GM23338 (cell line): ENCODE results near the gene PERP. TPM values are rescaled to one million over a fixed set of nuclear protein-coding genes. Genes with fewer than 3 reads are reported as not detected.

ENCODE experiments used
- ATAC-seq: fragments of 200-7000 bp; cut with Tn5 transposase; 3 replicates; pipeline ENCODE4 v1.9.1; 2020
- DNase-seq: peaks from one replicate; pipeline ENCODE4 v3.0.0-alpha.2; 2015; ENCODE audit warnings: low spot score
- H2AFZ ChIP-seq: fragments of 200-600 bp; sonication (generic); 2 replicates; pipeline ENCODE4 v1.8.0; 2016; ENCODE audit warnings: antibody characterized with exemption, mild to moderate bottlenecking, moderate library complexity
- H3F3A ChIP-seq: fragments of 200-600 bp; sonication (generic); replicated peaks from 2 replicates; pipeline ENCODE4 v1.8.0; 2017; ENCODE audit warnings: antibody characterized with exemption, mixed run types, low read depth
- H3K27ac ChIP-seq: fragments of 200-600 bp; sonication (generic); 2 replicates; pipeline ENCODE4 v1.6.1; 2016; ENCODE audit warnings: low read depth
- H3K27me3 ChIP-seq: fragments of 200-600 bp; sonication (generic); 2 replicates; pipeline ENCODE4 v1.8.0; 2016; ENCODE audit warnings: mild to moderate bottlenecking, mixed run types, moderate library complexity; ENCODE audit not compliant: insufficient read depth
- H3K36me3 ChIP-seq: fragments of 200-600 bp; sonication (generic); 2 replicates; pipeline ENCODE4 v1.8.0; 2016; ENCODE audit warnings: mild to moderate bottlenecking; ENCODE audit not compliant: insufficient read depth
- H3K4me1 ChIP-seq: fragments of 200-600 bp; sonication (generic); 2 replicates; pipeline ENCODE4 v1.8.0; 2016; ENCODE audit warnings: mild to moderate bottlenecking, moderate library complexity; ENCODE audit not compliant: insufficient read depth
- H3K4me2 ChIP-seq: fragments of 200-600 bp; sonication (generic); 2 replicates; pipeline ENCODE4 v1.7.1; 2017; ENCODE audit warnings: mixed run types
- H3K4me3 ChIP-seq: fragments of 200-600 bp; sonication (generic); 2 replicates; pipeline ENCODE4 v1.6.1; 2016; ENCODE audit warnings: mixed run types
- H3K79me2 ChIP-seq: fragments of 200-600 bp; sonication (generic); replicated peaks from 2 replicates; pipeline ENCODE4 v1.8.0; 2017; ENCODE audit warnings: mild to moderate bottlenecking; ENCODE audit not compliant: insufficient read depth
- H3K9me2 ChIP-seq: fragments of 200-600 bp; sonication (generic); 2 replicates; pipeline ENCODE4 v1.8.0; 2017; ENCODE audit not compliant: insufficient read depth
- H4K20me1 ChIP-seq: fragments of 200-600 bp; sonication (generic); replicated peaks from 2 replicates; pipeline ENCODE4 v1.8.0; 2017; ENCODE audit warnings: mild to moderate bottlenecking; ENCODE audit not compliant: insufficient read depth
- H3K27ac Mint-ChIP-seq: 2 replicates; pipeline ENCODE4 v1.8.0; 2020; ENCODE audit warnings: inconsistent platforms, mild to moderate bottlenecking, moderate library complexity, mixed read lengths
- H3K27me3 Mint-ChIP-seq: 3 replicates; pipeline ENCODE4 v1.8.0; 2022; ENCODE audit warnings: low read depth, mild to moderate bottlenecking, moderate library complexity, mixed read lengths, inconsistent platforms; ENCODE audit not compliant: insufficient read depth, poor library complexity
- H3K36me3 Mint-ChIP-seq: 3 replicates; pipeline ENCODE4 v1.8.0; 2021; ENCODE audit warnings: low read depth, mild to moderate bottlenecking, inconsistent platforms, moderate library complexity, mixed read lengths
- H3K4me1 Mint-ChIP-seq: 3 replicates; pipeline ENCODE4 v1.8.0; 2020; ENCODE audit warnings: mild to moderate bottlenecking, inconsistent platforms, mixed read lengths
- H3K4me3 Mint-ChIP-seq: 3 replicates; pipeline ENCODE4 v1.8.0; 2021; ENCODE audit warnings: moderate library complexity, mild to moderate bottlenecking, inconsistent platforms, mixed read lengths
- H3K9me3 Mint-ChIP-seq: 3 replicates; pipeline ENCODE4 v1.8.0; 2020; ENCODE audit warnings: moderate library complexity, mild to moderate bottlenecking, inconsistent platforms, mixed read lengths
- CREB1 ChIP-seq: fragments of 250-450 bp; sonication (Bioruptor Pico); IDR thresholded peaks from 2 replicates; pipeline ENCODE4 v1.5.0; 2020; ENCODE audit warnings: low read depth, mild to moderate bottlenecking, moderate library complexity
- CTCF ChIP-seq, 2 experiments: fragments of 200-600 bp in 1 of 2; sonication (generic) in 1 of 2; conservative IDR thresholded peaks; 2 replicates each; pipeline versions ENCODE4 v1.5.1 to v1.6.1; 2016 to 2017; ENCODE audit warnings: antibody characterized with exemption in 2 of 2, low read depth in 2 of 2, mild to moderate bottlenecking in 2 of 2, moderate library complexity in 1 of 2
- EZH2 ChIP-seq: fragments of 200-600 bp; sonication (generic); IDR thresholded peaks from one replicate; pipeline ENCODE4 v1.8.0; 2017; ENCODE audit warnings: antibody characterized with exemption, mild to moderate bottlenecking, low read depth; ENCODE audit not compliant: unreplicated experiment
- NANOG ChIP-seq: IDR thresholded peaks from 2 replicates; pipeline ENCODE4 v1.6.1; 2016; ENCODE audit warnings: antibody characterized with exemption, borderline replicate concordance
- REST ChIP-seq: IDR thresholded peaks from one replicate; pipeline ENCODE4 v1.6.1; 2018; ENCODE audit warnings: antibody characterized with exemption; ENCODE audit not compliant: unreplicated experiment
- ZNF114 ChIP-seq: fragments of 250-450 bp; sonication (Bioruptor Pico); IDR thresholded peaks from 2 replicates; pipeline ENCODE4 v1.5.0; 2020; ENCODE audit warnings: mild to moderate bottlenecking, moderate library complexity
- ZNF331 ChIP-seq: fragments of 250-450 bp; sonication (Bioruptor Pico); IDR thresholded peaks from 2 replicates; pipeline ENCODE4 v1.5.0; 2020; ENCODE audit warnings: low read depth, mild to moderate bottlenecking, moderate library complexity
- polyA plus RNA-seq: library from polyadenylated mRNA; unstranded; fragments of >200 nt; fragmentation: Nextera tagmentation; extraction: Ambion mirVana; gene quantifications from 2 replicates; pipeline ENCODE4 v1.2.1, GENCODE V29; 2016
- total RNA-seq: library from RNA; depleted of rRNA; stranded (reverse); fragments of >200 nt; shearing (Covaris generic); gene quantifications from 2 replicates; pipeline ENCODE4 v1.2.3, GENCODE V29; 2014; rRNA removed

The PERP gene
- total and polyA plus RNA-seq, 2 experiments from 2014 or later = 23.7 to 28.4 TPM

- Mint-ChIP-seq H3K9me3 (peaks cover 3% of the 10 kb centered on the region; the same call in 1 of the 3 replicates), H3K36me3 (no peaks in the 10 kb centered on the region), H3K27me3 (no peaks in the 10 kb centered on the region), H3K4me3 (no peak overlapping the region), H3K27ac (no peak overlapping the region), H3K4me1 (no peaks in the 10 kb centered on the region)
- TF ChIP-seq NANOG = no peak
- no peak for TF ChIP-seq CTCF (conservative IDR thresholded peaks at IDR 0.05; ENCODE audit: low read depth in 2 of 2)
- no peak for TF ChIP-seq ZNF331
- TF ChIP-seq REST = no peak
- no peak for TF ChIP-seq CREB1 (CRISPR knock-in tag)
- no peak for TF ChIP-seq ZNF114 (CRISPR knock-in tag)
- H3K4me2 ChIP-seq = no peak overlapping the region
- DNase-seq = no peak
- H3K36me3 ChIP-seq = no peaks in the 10 kb centered on the region
- H3K27ac ChIP-seq = no peak overlapping the region
- no peaks in the 10 kb centered on the region for H3K27me3 ChIP-seq
- H3K9me2 ChIP-seq = no peaks in the 10 kb centered on the region
- H2AFZ ChIP-seq = no peak overlapping the region
- H3K4me3 ChIP-seq = no peak overlapping the region
- H3F3A ChIP-seq = no peaks in the 10 kb centered on the region
- ATAC-seq = no peak
- no peaks in the 10 kb centered on the region for H4K20me1 ChIP-seq
- H3K79me2 ChIP-seq = no peaks in the 10 kb centered on the region
- no peaks in the 10 kb centered on the region for H3K4me1 ChIP-seq
Observed at GRCh38 chr6:138044972-138045371, 62.2 kb downstream of the PERP start.

- H3K79me2 ChIP-seq = no peaks in the 10 kb centered on the region
- no peaks in the 10 kb centered on the region for H3K36me3 ChIP-seq
- no peak overlapping the region for H2AFZ ChIP-seq
- no peaks in the 10 kb centered on the region for H3F3A ChIP-seq
- H3K27me3 ChIP-seq = no peaks in the 10 kb centered on the region
- peaks cover 3% of the 10 kb centered on the region; the same call in 1 of the 3 replicates for H3K9me3 Mint-ChIP-seq
- H3K9me2 ChIP-seq = no peaks in the 10 kb centered on the region
- H3K4me3 Mint-ChIP-seq = no peak overlapping the region
- TF ChIP-seq EZH2 = no peak
- H3K27ac Mint-ChIP-seq = no peak overlapping the region
- H3K36me3 Mint-ChIP-seq = no peaks in the 10 kb centered on the region
- H3K27ac ChIP-seq = no peak overlapping the region
- no peak for DNase-seq
- no peak overlapping the region for H3K4me2 ChIP-seq
- no peaks in the 10 kb centered on the region for H3K27me3 Mint-ChIP-seq
- ATAC-seq = no peak
- no peaks in the 10 kb centered on the region for H3K4me1 ChIP-seq
- no peaks in the 10 kb centered on the region for H3K4me1 Mint-ChIP-seq
- H3K4me3 ChIP-seq = no peak overlapping the region
- H4K20me1 ChIP-seq = no peaks in the 10 kb centered on the region
Observed at GRCh38 chr6:138044458-138044857, 62.8 kb downstream of the PERP start.

Other genes with a start within 250 kb of the PERP start
- 2.3 and 4.4 TPM in 2 replicates for gene TNFAIP3, start 240.2 kb downstream of the PERP start, total RNA-seq
- gene TNFAIP3, start 240.2 kb downstream of the PERP start, polyA plus RNA-seq = 2.1 and 3.3 TPM in 2 replicates
- gene ARFGEF3, start 54.5 kb upstream of the PERP start, total RNA-seq = 23.1 and 24.6 TPM in 2 replicates
- 5.0 and 5.8 TPM in 2 replicates for gene ARFGEF3, start 54.5 kb upstream of the PERP start, polyA plus RNA-seq
- gene PBOV1, start 111.1 kb upstream of the PERP start, total RNA-seq = not detected in 2 replicates
- gene PBOV1, start 111.1 kb upstream of the PERP start, polyA plus RNA-seq = not detected in 2 replicates